Activated CD8-positive, alpha-beta T cell treated with anti-CD3 and anti-CD28 coated beads for 36 hours (primary cell): ENCODE measurements around the gene RNF220. TPM values are rescaled to one million over a fixed set of nuclear protein-coding genes. Genes with fewer than 3 reads are reported as not detected.

Experiments used
- ATAC-seq: fragments of 200-7000 bp; cut with Tn5 transposase; one replicate; pipeline ENCODE4 v1.10.0; 2021; ENCODE audit warnings: mild to moderate bottlenecking, moderate library complexity
- CTCF ChIA-PET: fragments of 350-600 bp; sonication (Branson Sonifier 250); formaldehyde crosslinking; loops from one replicate; lab custom pipeline; 2021; ENCODE audit warnings: antibody characterized with exemption; lab: Charles Lee
- POLR2A ChIA-PET: fragments of 350-600 bp; sonication (Branson Sonifier 250); formaldehyde crosslinking; loops from one replicate; lab custom pipeline; 2021; ENCODE audit warnings: antibody characterized with exemption; lab: Charles Lee
- DNase-seq: peaks from one replicate; pipeline ENCODE4 v3.0.0-alpha.2; 2020
- H3K27ac Mint-ChIP-seq: one replicate; pipeline ENCODE4 v1.8.0; 2021; ENCODE audit warnings: mild to moderate bottlenecking, mixed read lengths
- H3K27me3 Mint-ChIP-seq: one replicate; pipeline ENCODE4 v1.8.0; 2021; ENCODE audit warnings: mixed read lengths
- H3K36me3 Mint-ChIP-seq: one replicate; pipeline ENCODE4 v1.8.0; 2021; ENCODE audit warnings: low read depth, mixed read lengths
- H3K4me1 Mint-ChIP-seq: one replicate; pipeline ENCODE4 v1.8.0; 2021; ENCODE audit warnings: low read depth, mixed read lengths
- H3K4me3 Mint-ChIP-seq: one replicate; pipeline ENCODE4 v1.8.0; 2021; ENCODE audit warnings: mild to moderate bottlenecking, moderate library complexity, mixed read lengths
- H3K9me3 Mint-ChIP-seq: one replicate; pipeline ENCODE4 v1.8.0; 2021; ENCODE audit warnings: mixed read lengths
- intact Hi-C: fragments of 100-400 bp; cut with micrococcal nuclease; formaldehyde crosslinking; loops from one replicate; pipeline ENCODE4 v1.10.0; 2022
- total RNA-seq, 2 experiments: library from RNA; stranded (reverse); gene quantifications; one replicate each; pipeline ENCODE4 v1.2.3, GENCODE V29; 2021
- TF ChIP-seq, protein P1 (sequence below): fragments of 200-600 bp; IDR thresholded peaks from one replicate; pipeline ENCODE4 v1.8.0; 2022; ENCODE audit warnings: antibody characterized with exemption, mild to moderate bottlenecking

The RNF220 gene
- total RNA-seq, 2 experiments from 2014 or later = 71.9 to 79.1 TPM

DNA sequence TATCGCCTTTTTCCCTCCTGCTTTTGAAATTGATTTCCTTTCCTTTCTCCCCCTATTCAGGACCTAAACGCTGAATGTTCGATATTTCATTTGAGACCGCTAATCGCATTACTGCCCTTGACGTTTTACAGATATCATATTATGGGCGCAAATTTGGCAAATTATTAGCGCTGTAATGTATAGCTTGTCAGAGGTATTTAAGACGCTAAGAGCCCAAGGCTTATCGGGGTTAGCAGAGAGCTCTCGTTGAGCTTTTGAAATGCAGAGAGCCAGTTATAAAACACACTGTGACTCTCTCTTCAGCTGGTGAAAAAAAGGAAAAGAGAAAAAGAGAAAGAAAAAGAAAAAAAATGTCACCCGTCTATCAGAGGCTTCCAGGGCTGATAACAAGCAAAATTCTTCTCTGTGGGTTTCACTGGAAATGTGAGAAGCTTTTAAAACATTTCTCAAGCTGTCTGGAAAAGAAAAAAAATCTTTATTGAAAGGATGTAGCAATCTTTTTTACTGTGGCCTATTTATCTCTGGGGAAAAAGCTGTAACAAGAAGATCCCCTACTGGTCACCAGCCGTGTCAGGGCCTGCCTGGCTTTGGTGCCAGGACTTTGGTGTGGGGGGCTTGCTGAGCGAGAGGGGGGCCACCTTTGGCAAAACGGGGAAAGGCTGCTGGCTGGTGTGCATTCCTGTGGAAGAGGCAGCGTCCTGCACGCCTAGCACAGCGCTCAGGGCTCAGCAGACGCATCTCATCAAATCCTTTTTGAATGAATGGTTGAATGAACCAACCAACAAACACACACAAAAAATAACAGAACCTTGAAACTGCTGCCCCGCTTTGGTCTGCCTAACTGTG is 119.8 kb downstream of the RNF220 start:
- DNase-seq (no peak), ATAC-seq (no peak)
- H3K27me3 Mint-ChIP-seq = no peaks in the 10 kb centered on the region
- no peaks in the 10 kb centered on the region for H3K9me3 Mint-ChIP-seq
- no peaks in the 10 kb centered on the region for H3K36me3 Mint-ChIP-seq
- no peak overlapping the region for H3K4me3 Mint-ChIP-seq
- TF ChIP-seq, protein P1, sequence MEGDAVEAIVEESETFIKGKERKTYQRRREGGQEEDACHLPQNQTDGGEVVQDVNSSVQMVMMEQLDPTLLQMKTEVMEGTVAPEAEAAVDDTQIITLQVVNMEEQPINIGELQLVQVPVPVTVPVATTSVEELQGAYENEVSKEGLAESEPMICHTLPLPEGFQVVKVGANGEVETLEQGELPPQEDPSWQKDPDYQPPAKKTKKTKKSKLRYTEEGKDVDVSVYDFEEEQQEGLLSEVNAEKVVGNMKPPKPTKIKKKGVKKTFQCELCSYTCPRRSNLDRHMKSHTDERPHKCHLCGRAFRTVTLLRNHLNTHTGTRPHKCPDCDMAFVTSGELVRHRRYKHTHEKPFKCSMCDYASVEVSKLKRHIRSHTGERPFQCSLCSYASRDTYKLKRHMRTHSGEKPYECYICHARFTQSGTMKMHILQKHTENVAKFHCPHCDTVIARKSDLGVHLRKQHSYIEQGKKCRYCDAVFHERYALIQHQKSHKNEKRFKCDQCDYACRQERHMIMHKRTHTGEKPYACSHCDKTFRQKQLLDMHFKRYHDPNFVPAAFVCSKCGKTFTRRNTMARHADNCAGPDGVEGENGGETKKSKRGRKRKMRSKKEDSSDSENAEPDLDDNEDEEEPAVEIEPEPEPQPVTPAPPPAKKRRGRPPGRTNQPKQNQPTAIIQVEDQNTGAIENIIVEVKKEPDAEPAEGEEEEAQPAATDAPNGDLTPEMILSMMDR = no peak
- ChIA-PET POLR2A (no interaction called here), CTCF (interaction anchor here (1.4 kb wide), 1 partner anchor 12 kb away, joined by 4 read pairs; no protein-coding TSS in a partner anchor)
- intact Hi-C loops = no loop called here
- H3K4me1 Mint-ChIP-seq = no peaks in the 10 kb centered on the region
- no peak overlapping the region for H3K27ac Mint-ChIP-seq

DNA sequence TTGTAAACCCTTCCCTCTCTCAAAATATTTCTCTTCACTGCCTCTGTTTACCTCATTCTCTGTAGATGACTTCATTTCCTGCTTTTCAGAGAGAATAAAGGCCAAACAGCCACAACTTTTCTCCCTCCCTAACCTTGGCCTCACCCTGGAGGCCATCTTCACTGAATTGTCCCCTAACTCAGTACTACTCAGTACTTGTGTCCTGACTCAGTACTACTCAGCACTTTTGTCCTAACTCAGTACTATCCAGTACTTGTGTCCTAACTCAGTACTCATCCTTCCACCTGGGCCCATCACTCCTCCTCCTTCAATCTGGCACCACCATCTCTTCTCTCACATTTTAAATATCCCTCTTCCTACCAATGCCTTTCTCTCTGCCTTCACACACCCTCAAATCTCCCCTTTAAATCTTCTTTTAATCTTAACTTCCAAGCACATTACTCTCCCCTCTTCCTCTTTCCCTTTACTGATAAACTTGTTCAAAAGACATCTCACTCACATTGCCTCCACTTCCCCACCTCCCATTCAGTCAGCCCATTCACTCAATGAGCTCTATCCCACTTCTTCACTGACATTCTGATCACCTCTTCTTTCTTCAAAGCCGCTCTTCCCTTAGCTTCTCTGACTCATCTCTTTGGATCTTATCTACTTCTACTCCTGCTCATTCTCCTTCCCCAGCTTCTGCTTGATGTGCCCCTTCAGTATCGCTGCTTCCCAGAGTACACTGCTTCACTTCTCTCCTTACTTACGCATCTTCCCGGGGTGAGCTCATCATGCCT is 121.4 kb downstream of the RNF220 start:
- DNase-seq (no peak), ATAC-seq (no peak)
- POLR2A ChIA-PET = no interaction called here
- no peak overlapping the region for H3K4me3 Mint-ChIP-seq
- no peak overlapping the region for H3K27ac Mint-ChIP-seq
- H3K27me3 Mint-ChIP-seq = peaks cover 1% of the 10 kb centered on the region
- H3K36me3 Mint-ChIP-seq = no peaks in the 10 kb centered on the region
- intact Hi-C loops = no loop called here
- H3K4me1 Mint-ChIP-seq = no peaks in the 10 kb centered on the region
- CTCF ChIA-PET = no interaction called here
- TF ChIP-seq, protein P1 = no peak
- no peaks in the 10 kb centered on the region for H3K9me3 Mint-ChIP-seq

- no peaks in the 10 kb centered on the region for H3K36me3 Mint-ChIP-seq
- peaks cover 3% of the 10 kb centered on the region for H3K4me1 Mint-ChIP-seq
- H3K27ac Mint-ChIP-seq = no peak overlapping the region
- H3K27me3 Mint-ChIP-seq = peaks cover 1% of the 10 kb centered on the region
- TF ChIP-seq, protein P1 = no peak
- ChIA-PET CTCF (interaction anchor here (0.7 to 1.4 kb wide), 4 partner anchors 63 to 155 kb away, joined by 3 to 4 read pairs (median 4); no protein-coding TSS in a partner anchor), POLR2A (interaction anchor here (1.4 kb wide), 1 partner anchor 11 kb away, joined by 6 read pairs; no protein-coding TSS in a partner anchor)
- no peak overlapping the region for H3K4me3 Mint-ChIP-seq
- ATAC-seq (peak; percentile 74), DNase-seq (no peak)
- H3K9me3 Mint-ChIP-seq = no peaks in the 10 kb centered on the region
- intact Hi-C loops = no loop called here
Measured at GRCh38 chr1:44531785-44532566, 126.9 kb downstream of the RNF220 start.

- no peaks in the 10 kb centered on the region for H3K9me3 Mint-ChIP-seq
- no peaks in the 10 kb centered on the region for H3K36me3 Mint-ChIP-seq
- TF ChIP-seq, protein P1 = no peak
- ChIA-PET POLR2A (interaction anchor here (0.7 to 1.4 kb wide), 2 partner anchors 11 to 106 kb away, joined by 3 to 6 read pairs; no protein-coding TSS in a partner anchor), CTCF (interaction anchor here (1.4 kb wide), 1 partner anchor 156 kb away, joined by 3 read pairs; no protein-coding TSS in a partner anchor)
- DNase-seq = no peak
- ATAC-seq = no peak
- H3K27me3 Mint-ChIP-seq = peaks cover 1% of the 10 kb centered on the region
- intact Hi-C loops = no loop called here
- H3K4me1 Mint-ChIP-seq = peaks cover 3% of the 10 kb centered on the region
- H3K27ac Mint-ChIP-seq = no peak overlapping the region
- no peak overlapping the region for H3K4me3 Mint-ChIP-seq
Measured at GRCh38 chr1:44532567-44532944, 127.5 kb downstream of the RNF220 start.
